Adipocyte (in vitro differentiated cells): Measurements from ENCODE around the gene ZNF516.

ENCODE experiments used
- DNase-seq: peaks from one replicate; pipeline ENCODE4 v3.0.0-alpha.2; 2015; ENCODE audit warnings: low read depth
- H3K27me3 ChIP-seq: replicated peaks from 2 replicates; pipeline ENCODE4 v1.7.0; 2013; ENCODE audit warnings: mild to moderate bottlenecking, low read length, moderate library complexity; ENCODE audit not compliant: control insufficient read depth, insufficient read depth
- H3K36me3 ChIP-seq: 2 replicates; pipeline ENCODE4 v1.7.0; 2013; ENCODE audit warnings: low read length, mild to moderate bottlenecking, moderate library complexity; ENCODE audit not compliant: control insufficient read depth, insufficient read depth, severe bottlenecking
- H3K4me1 ChIP-seq: 2 replicates; pipeline ENCODE4 v1.7.0; 2013; ENCODE audit warnings: mild to moderate bottlenecking, low read length, moderate library complexity; ENCODE audit not compliant: control insufficient read depth, insufficient read depth
- H3K4me3 ChIP-seq: 2 replicates; pipeline ENCODE4 v1.7.0; 2013; ENCODE audit warnings: mild to moderate bottlenecking, low read length, moderate library complexity
- H3K9ac ChIP-seq: 2 replicates; pipeline ENCODE4 v1.7.0; 2013; ENCODE audit warnings: mild to moderate bottlenecking, low read length, moderate library complexity
- H3K9me3 ChIP-seq: 2 replicates; pipeline ENCODE4 v1.7.0; 2013; ENCODE audit warnings: mild to moderate bottlenecking, low read length, moderate library complexity; ENCODE audit not compliant: control insufficient read depth

ZNF516 gene

DNA sequence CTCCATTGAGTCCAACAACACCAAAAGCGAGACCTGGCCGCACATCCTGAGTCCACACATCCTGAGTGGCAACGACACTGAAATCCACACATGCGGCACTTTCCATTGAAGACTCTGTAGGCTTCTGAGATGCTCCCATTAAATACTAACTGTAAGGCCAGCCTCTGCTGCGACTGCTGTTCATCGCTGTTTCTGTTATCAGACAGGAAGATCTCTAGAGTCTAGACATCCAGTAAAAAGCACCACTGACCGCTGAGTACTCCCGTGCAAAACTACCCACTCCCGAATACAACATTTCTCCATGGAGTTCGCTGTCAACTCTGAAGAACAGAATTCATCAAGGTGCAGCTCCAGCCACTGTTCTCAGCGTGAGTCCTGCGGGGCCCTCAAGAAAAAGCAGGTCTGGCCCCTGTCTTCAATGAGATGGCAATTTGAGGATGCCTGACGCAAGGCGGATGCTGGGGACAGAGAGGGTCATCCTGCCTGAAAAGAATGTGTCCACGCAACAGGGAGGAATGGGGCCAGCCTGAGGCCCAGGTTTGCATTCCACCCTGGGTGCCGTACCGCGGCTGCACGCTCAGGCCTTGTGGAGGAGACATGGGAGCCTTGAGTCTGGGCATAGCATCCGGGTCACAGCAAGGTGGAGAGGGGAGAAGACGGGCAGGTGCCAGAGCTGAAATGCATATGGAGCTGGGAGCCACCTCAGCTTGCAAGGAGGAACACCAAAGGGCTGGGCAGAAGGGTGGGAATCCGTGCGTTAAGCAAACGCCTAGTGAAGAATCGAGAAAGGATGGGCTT lies 61.9 kb downstream of the ZNF516 start:
- Histone ChIP-seq H3K36me3 (peaks cover 10% of the 10 kb centered on the region), H3K4me3 (no peak overlapping the region), H3K9me3 (no peaks in the 10 kb centered on the region), H3K9ac (no peak overlapping the region), H3K4me1 (peaks cover 43% of the 10 kb centered on the region), H3K27me3 (no peaks in the 10 kb centered on the region)
- no peak for DNase-seq

- DNase-seq: no peak
- no peak overlapping the region for H3K4me3 ChIP-seq
- peaks cover 38% of the 10 kb centered on the region for H3K4me1 ChIP-seq
- no peaks in the 10 kb centered on the region for H3K9me3 ChIP-seq
- H3K36me3 ChIP-seq: peaks cover 10% of the 10 kb centered on the region
- no peak overlapping the region for H3K9ac ChIP-seq
- H3K27me3 ChIP-seq: no peaks in the 10 kb centered on the region
Observed at GRCh38 chr18:76432274-76432755, 62.7 kb downstream of the ZNF516 start.

GRCh38 chr18:76431437-76432273 lies 63.4 kb downstream of the ZNF516 start:
- H3K9ac ChIP-seq: no peak overlapping the region
- peaks cover 34% of the 10 kb centered on the region for H3K4me1 ChIP-seq
- H3K27me3 ChIP-seq: no peaks in the 10 kb centered on the region
- H3K9me3 ChIP-seq: no peaks in the 10 kb centered on the region
- H3K4me3 ChIP-seq: no peak overlapping the region
- DNase-seq: no peak
- H3K36me3 ChIP-seq: peaks cover 10% of the 10 kb centered on the region

GRCh38 chr18:76430636-76431035 lies 64.4 kb downstream of the ZNF516 start:
- Histone ChIP-seq H3K9ac (no peak overlapping the region), H3K9me3 (no peaks in the 10 kb centered on the region), H3K36me3 (peaks cover 10% of the 10 kb centered on the region), H3K4me1 (peaks cover 34% of the 10 kb centered on the region), H3K4me3 (no peak overlapping the region), H3K27me3 (no peaks in the 10 kb centered on the region)
- DNase-seq: no peak

GRCh38 chr18:76429262-76430126 lies 65.5 kb downstream of the ZNF516 start:
- no peak for DNase-seq
- H3K4me1 ChIP-seq: peaks cover 34% of the 10 kb centered on the region
- H3K27me3 ChIP-seq: no peaks in the 10 kb centered on the region
- H3K9ac ChIP-seq: no peak overlapping the region
- no peaks in the 10 kb centered on the region for H3K9me3 ChIP-seq
- H3K4me3 ChIP-seq: no peak overlapping the region
- peaks cover 10% of the 10 kb centered on the region for H3K36me3 ChIP-seq

- Histone ChIP-seq H3K36me3 (peaks cover 10% of the 10 kb centered on the region), H3K9ac (no peak overlapping the region), H3K4me3 (no peak overlapping the region), H3K4me1 (peaks cover 34% of the 10 kb centered on the region), H3K9me3 (no peaks in the 10 kb centered on the region), H3K27me3 (no peaks in the 10 kb centered on the region)
- no peak for DNase-seq
Observed at GRCh38 chr18:76428396-76429261, 66.4 kb downstream of the ZNF516 start.

GRCh38 chr18:76426737-76427305 lies 68.2 kb downstream of the ZNF516 start:
- DNase-seq: no peak
- no peaks in the 10 kb centered on the region for H3K9me3 ChIP-seq
- H3K4me1 ChIP-seq: peaks cover 34% of the 10 kb centered on the region
- no peak overlapping the region for H3K4me3 ChIP-seq
- no peaks in the 10 kb centered on the region for H3K36me3 ChIP-seq
- H3K9ac ChIP-seq: no peak overlapping the region
- H3K27me3 ChIP-seq: no peaks in the 10 kb centered on the region

- H3K9ac ChIP-seq: no peak overlapping the region
- H3K27me3 ChIP-seq: no peaks in the 10 kb centered on the region
- H3K9me3 ChIP-seq: no peaks in the 10 kb centered on the region
- H3K36me3 ChIP-seq: no peaks in the 10 kb centered on the region
- H3K4me1 ChIP-seq: peaks cover 23% of the 10 kb centered on the region
- DNase-seq: no peak
- H3K4me3 ChIP-seq: no peak overlapping the region
Observed at GRCh38 chr18:76425146-76426131, 69.6 kb downstream of the ZNF516 start.

DNA sequence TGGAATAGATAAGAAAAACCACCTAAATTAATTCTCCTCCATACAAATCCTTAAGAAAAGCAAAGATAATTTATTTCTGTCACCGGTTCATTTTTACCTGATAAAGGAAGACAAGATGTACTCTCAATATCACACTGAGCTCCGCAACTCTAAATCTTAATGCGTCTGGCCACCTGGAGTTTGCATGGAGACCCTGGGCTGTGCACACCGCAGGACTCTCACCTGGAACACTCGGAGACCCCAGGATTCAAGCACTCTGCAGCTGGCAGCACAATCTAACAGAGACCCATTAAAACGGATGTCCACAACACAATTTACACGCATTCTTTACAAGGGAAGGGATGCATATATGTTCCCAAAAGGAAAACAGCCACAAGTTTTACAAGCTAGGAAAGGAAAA lies 72.2 kb downstream of the ZNF516 start:
- H3K9me3 ChIP-seq: no peaks in the 10 kb centered on the region
- H3K4me1 ChIP-seq: peaks cover under 1% of the 10 kb centered on the region
- no peak overlapping the region for H3K9ac ChIP-seq
- no peaks in the 10 kb centered on the region for H3K27me3 ChIP-seq
- H3K36me3 ChIP-seq: no peaks in the 10 kb centered on the region
- H3K4me3 ChIP-seq: no peak overlapping the region
- no peak for DNase-seq
